NB4 (cell line): ENCODE results near the gene ZNF219.

ENCODE experiments used
- DNase-seq: peaks from one replicate; pipeline ENCODE4 v3.0.0; 2010; ENCODE audit warnings: low read depth
- H3K4me3 ChIP-seq: one replicate; pipeline ENCODE4 v1.5.1; 2011; ENCODE audit warnings: mild to moderate bottlenecking, low read depth, low read length, moderate library complexity
- MYC ChIP-seq: IDR thresholded peaks from 2 replicates; pipeline ENCODE4 v1.6.1; 2011; ENCODE audit warnings: low read depth, low read length
- POLR2A ChIP-seq: IDR thresholded peaks from 2 replicates; pipeline ENCODE4 v1.6.1; 2011; ENCODE audit warnings: mild to moderate bottlenecking; ENCODE audit not compliant: insufficient read length; ENCODE audit errors: extremely low read depth
- TF ChIP-seq, protein P1 (sequence below): IDR thresholded peaks from one replicate; pipeline ENCODE4 v1.5.1; 2012; ENCODE audit warnings: low read depth, low read length
- TF ChIP-seq, protein P2 (sequence below): IDR thresholded peaks from 2 replicates; pipeline ENCODE4 v1.6.1; 2011; ENCODE audit warnings: low read depth, low read length

ZNF219 gene

DNA sequence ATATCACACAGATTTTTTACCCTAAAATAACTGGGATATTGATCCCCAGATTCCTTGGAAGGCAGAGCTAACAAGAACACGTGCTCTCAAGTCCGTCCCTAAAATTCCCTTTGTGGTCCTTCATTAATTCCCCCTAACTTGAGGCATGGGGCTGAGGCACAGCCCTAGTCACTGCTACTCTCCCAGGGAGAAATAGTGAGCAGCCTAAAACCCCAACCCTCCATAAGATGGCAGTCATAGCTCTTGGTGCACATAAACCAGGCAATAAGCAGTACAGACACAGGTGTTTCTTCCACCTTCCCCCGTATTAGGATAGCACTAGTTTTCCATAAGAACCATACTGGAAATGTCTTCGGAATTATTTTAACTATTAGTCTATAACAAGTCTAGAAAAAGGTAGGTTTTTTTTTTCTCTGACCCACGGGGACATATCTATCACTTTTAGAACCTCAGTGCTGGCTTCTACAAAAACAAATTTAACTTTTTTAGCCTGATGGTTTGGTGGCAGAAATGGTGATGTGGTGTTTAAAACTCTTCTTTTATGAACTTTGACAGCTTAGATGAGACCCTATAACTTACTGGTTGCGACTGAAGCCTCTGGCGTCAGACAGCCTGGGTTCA, 31.5 kb downstream of the ZNF219 start:
- TF ChIP-seq, protein P1, sequence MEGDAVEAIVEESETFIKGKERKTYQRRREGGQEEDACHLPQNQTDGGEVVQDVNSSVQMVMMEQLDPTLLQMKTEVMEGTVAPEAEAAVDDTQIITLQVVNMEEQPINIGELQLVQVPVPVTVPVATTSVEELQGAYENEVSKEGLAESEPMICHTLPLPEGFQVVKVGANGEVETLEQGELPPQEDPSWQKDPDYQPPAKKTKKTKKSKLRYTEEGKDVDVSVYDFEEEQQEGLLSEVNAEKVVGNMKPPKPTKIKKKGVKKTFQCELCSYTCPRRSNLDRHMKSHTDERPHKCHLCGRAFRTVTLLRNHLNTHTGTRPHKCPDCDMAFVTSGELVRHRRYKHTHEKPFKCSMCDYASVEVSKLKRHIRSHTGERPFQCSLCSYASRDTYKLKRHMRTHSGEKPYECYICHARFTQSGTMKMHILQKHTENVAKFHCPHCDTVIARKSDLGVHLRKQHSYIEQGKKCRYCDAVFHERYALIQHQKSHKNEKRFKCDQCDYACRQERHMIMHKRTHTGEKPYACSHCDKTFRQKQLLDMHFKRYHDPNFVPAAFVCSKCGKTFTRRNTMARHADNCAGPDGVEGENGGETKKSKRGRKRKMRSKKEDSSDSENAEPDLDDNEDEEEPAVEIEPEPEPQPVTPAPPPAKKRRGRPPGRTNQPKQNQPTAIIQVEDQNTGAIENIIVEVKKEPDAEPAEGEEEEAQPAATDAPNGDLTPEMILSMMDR: peak; percentile 31
- TF ChIP-seq POLR2A: no peak
- DNase-seq: peak; percentile 31
- no peak overlapping the region for H3K4me3 ChIP-seq

DNA sequence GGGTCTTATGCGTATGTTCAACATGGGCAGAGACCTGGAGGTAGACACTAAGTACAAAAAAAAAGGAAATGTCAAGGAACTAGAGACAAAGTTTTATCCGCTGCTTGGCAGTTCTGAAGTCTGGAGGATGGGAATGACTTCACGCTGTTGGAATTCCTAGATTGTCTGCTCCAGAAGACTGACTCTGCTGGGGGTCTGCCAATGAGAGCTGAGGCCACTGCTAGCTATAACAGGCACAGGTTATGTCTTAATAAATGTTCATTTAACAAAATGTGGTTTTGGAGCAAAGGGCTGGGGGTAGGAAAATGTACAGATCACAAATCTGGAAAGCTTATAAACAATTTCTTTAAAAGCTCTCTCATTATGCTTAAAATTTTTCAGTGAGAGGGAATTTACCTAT, 35.0 kb downstream of the ZNF219 start:
- DNase-seq: no peak
- no peak overlapping the region for H3K4me3 ChIP-seq
- TF ChIP-seq, protein P2, sequence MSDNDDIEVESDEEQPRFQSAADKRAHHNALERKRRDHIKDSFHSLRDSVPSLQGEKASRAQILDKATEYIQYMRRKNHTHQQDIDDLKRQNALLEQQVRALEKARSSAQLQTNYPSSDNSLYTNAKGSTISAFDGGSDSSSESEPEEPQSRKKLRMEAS: no peak
- TF ChIP-seq MYC (no peak), POLR2A (no peak)
- TF ChIP-seq, protein P1: no peak

DNA sequence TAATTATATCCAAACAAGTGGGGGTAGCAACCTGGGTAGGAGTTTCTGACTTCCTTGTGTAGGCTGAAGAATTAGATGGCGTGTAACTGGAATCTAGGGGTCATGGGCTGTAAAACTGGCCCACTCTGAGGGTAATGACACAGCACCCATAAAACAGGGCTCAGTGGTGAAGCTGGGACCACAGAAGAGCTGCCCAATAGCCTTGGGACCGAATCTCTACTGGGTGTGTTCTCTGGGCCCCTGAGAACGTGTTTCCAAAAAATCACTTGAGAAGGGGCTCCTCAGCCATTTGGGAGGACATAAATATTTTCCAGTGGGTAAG, 37.1 kb downstream of the ZNF219 start:
- TF ChIP-seq POLR2A (no peak), MYC (no peak)
- TF ChIP-seq, protein P2: no peak
- TF ChIP-seq, protein P1: no peak
- no peak for DNase-seq
- H3K4me3 ChIP-seq: no peak overlapping the region

DNA sequence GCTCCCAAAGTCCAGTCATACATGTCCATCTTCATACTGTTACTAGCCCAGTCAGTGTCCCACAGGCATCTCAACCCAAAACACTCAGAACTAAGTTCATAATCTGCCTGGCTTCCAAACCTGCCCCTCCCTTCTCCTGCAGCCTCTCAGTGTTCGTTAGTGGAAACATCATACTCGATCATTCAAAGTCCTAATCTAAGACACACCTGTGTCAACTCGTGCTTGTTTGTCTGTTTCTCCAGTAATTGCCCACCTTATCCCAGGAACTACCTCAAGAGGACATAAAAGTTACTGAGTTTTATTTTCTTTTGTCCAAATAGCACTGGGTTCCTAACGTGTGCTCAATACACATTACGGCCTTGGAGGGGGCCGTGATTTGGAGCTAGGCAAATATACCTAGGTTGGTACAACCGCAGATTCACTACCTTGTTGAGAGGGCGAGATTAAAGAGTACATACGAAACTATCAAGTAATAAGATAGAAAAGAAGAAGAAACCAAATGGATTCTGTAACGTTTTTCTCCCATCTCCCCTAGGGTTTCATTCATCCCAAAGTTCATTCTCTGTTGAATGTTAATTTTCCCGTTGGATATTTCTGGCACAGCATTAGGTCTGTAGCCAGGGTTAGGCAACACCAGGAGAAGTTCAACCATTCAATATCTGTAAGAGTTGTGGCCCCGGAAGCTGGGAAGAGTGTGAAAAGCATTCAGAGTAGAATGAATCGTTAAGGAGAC, 37.7 kb downstream of the ZNF219 start:
- no peak for DNase-seq
- no peak overlapping the region for H3K4me3 ChIP-seq
- TF ChIP-seq, protein P1: no peak
- no peak for TF ChIP-seq MYC
- TF ChIP-seq, protein P2: no peak
- no peak for TF ChIP-seq POLR2A

DNA sequence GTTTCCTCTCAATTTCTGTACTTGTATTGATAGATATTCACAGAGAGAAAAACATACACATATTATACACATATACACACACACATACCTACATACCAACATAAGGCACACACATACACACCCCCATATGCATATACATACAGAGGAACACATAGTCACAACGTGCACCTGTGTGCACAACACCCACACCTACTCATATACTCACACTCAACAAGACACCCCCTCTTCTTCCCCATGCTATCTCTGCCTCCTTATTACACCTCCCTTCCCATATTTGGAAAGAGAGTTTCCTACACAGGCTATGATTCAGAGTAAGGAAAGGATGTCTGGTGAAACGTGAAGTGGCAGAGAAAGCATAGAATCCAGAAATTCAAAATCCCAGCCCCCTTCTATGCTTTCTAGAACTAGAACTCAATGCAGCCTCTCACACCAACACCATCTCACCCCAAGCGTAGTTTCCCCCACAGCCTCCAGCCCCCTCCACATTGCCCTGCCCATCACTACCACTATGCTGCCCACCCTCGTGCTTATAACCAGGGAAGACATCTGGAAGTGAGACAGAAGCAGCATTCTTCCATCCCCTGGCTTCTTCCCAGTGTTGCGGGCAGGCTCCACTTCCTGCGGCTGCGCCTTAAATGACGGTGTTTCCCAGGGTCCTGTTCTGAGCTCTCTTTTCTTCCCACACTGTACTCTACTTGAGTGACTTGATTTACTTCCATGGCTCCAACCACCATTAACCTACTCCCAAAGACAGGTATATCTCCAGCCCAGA, 38.4 kb downstream of the ZNF219 start:
- TF ChIP-seq POLR2A (no peak), MYC (no peak)
- TF ChIP-seq, protein P1: no peak
- TF ChIP-seq, protein P2: no peak
- no peak for DNase-seq
- H3K4me3 ChIP-seq: no peak overlapping the region
